Esophagus squamous epithelium (tissue), 4 donors: ENCODE results near the gene FOXD4.
"Not testable (repeated sequence)": the region's sequence is repeated elsewhere in the genome, so short reads cannot be mapped to it uniquely, and the experiment has no call there.

ENCODE experiments used
- POLR2A ChIP-seq, 4 donors: fragments of 450-650 bp; IDR thresholded peaks; one replicate each; pipeline ENCODE4 v1.6.1; 2017; ENCODE audit warnings: antibody characterized with exemption in 4 of 4, mild to moderate bottlenecking in 4 of 4, moderate library complexity in 3 of 4
- TF ChIP-seq, protein P1 (sequence below), 6 experiments: fragments of 450-650 bp in 4 of 6; fragments of 200-600 bp in 2 of 6; sonication (generic) in 2 of 6; IDR thresholded peaks; one replicate each; pipeline ENCODE4 v1.5.1; 2016 to 2019; ENCODE audit warnings: antibody characterized with exemption in 6 of 6, mild to moderate bottlenecking in 4 of 6, moderate library complexity in 4 of 6

GRCh38 chr9:151173-151572, 33.0 kb upstream of the FOXD4 start:
- TF ChIP-seq, protein P1, sequence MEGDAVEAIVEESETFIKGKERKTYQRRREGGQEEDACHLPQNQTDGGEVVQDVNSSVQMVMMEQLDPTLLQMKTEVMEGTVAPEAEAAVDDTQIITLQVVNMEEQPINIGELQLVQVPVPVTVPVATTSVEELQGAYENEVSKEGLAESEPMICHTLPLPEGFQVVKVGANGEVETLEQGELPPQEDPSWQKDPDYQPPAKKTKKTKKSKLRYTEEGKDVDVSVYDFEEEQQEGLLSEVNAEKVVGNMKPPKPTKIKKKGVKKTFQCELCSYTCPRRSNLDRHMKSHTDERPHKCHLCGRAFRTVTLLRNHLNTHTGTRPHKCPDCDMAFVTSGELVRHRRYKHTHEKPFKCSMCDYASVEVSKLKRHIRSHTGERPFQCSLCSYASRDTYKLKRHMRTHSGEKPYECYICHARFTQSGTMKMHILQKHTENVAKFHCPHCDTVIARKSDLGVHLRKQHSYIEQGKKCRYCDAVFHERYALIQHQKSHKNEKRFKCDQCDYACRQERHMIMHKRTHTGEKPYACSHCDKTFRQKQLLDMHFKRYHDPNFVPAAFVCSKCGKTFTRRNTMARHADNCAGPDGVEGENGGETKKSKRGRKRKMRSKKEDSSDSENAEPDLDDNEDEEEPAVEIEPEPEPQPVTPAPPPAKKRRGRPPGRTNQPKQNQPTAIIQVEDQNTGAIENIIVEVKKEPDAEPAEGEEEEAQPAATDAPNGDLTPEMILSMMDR (IDR thresholded peaks at IDR 0.05): not testable (repeated sequence)
- not testable (repeated sequence) for TF ChIP-seq POLR2A (IDR thresholded peaks at IDR 0.05)
